B cell (primary cell): ENCODE results near the gene NOP53.

Experiments used
- CTCF ChIP-seq: fragments of 200-600 bp; IDR thresholded peaks from one replicate; pipeline ENCODE4 v1.8.0; 2022; ENCODE audit warnings: antibody characterized with exemption, mild to moderate bottlenecking
- EZH2 ChIP-seq: IDR thresholded peaks from 2 replicates; pipeline ENCODE4 v1.6.1; 2012; ENCODE audit warnings: borderline replicate concordance, low read depth, mild to moderate bottlenecking, moderate library complexity, low read length; ENCODE audit not compliant: insufficient read depth, poor library complexity, severe bottlenecking

- TF ChIP-seq CTCF (no peak), EZH2 (no peak)
Observed at GRCh38 chr19:47754206-47755064, 9.1 kb downstream of the NOP53 start.
